Right ventricle myocardium inferior (tissue), 1 donor: ENCODE results near the gene DFFB. TPM values are rescaled to one million over a fixed set of nuclear protein-coding genes. Genes with fewer than 3 reads are reported as not detected.

Experiments
- ATAC-seq: fragments of 200-7000 bp; cut with Tn5 transposase; one replicate; pipeline ENCODE4 v1.9.1; 2020; ENCODE audit warnings: mild to moderate bottlenecking, moderate library complexity
- DNase-seq: peaks from one replicate; pipeline ENCODE4 v3.0.0; 2021; ENCODE audit errors: missing footprints
- intact Hi-C: fragments of 100-400 bp; cut with DNase I; formaldehyde crosslinking; loops from one replicate; pipeline ENCODE4 v1.11.0; 2022
- total RNA-seq: library from RNA; stranded (reverse); fragmentation: NEBNext Ultra II Directional; extraction: Animal tissue kit (Norgen Biotek cat#: 25700); gene quantifications from one replicate; pipeline ENCODE4 v1.2.1, GENCODE V29; 2021
- donor health status: DM: no; HTN: yes; CAD: no; lungs with severe emphysema.

DFFB gene
- total RNA-seq, 1 donor from 2014 or later, result 3.3 TPM

- ATAC-seq (no peak), DNase-seq (no peak)
- intact Hi-C loops, result no loop called here
Observed at GRCh38 chr1:3929126-3929525, 71.8 kb downstream of the DFFB start.

GRCh38 chr1:3930301-3931006, 73.2 kb downstream of the DFFB start:
- ATAC-seq (no peak), DNase-seq (no peak)
- intact Hi-C loops, result no loop called here

- no peak for ATAC-seq
- intact Hi-C loops, result no loop called here
- no peak for DNase-seq
Observed at GRCh38 chr1:3931007-3931912, 74.0 kb downstream of the DFFB start.

DNA sequence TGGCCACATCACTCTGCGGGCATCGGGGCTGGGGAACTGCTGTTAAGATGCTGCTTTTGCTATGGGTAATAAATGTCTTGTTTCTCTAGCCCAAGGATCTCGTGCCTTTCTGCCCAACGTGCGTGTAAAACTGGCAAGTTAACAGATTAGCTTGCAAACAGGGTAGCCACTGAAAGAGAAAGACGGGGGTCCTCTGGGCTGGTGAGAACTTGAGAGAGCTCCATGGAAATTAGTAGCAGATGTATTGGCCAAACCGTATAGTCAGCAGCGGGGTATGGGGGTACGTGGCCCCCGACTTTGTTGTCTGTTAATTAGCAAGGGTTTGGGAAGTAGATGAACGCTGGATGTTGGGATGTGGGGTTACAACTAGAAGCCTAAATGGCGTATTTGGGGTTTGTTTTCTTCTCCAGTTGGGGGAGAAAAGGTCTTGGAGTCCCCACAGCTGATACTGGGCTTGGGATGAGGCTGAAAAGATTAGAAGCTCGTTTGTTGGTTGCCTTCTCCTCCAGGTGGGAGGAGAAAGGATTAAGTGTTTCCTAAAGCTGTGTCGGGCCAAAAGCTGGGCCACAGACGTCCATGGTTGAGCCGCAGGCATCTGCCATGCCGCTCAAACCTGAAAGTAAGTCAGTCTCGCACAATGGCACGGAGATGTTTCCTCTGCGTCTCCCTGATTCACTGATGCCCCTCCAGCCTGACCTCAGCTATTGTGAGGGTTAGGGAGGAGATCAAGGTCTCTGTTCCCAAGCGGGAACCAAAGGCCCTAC, 75.1 kb downstream of the DFFB start:
- no peak for DNase-seq
- intact Hi-C loops, result no loop called here
- no peak for ATAC-seq

Other genes starting within 250 kb of the DFFB start
- gene MEGF6, start 246.0 kb upstream of the DFFB start, total RNA-seq, result 7.0 TPM
- gene TPRG1L, start 232.5 kb upstream of the DFFB start, total RNA-seq, result 46.1 TPM
- gene WRAP73, start 207.4 kb upstream of the DFFB start, total RNA-seq, result 14.6 TPM
- 0.14 TPM for gene TP73, start 205.0 kb upstream of the DFFB start, total RNA-seq
- not detected for gene CCDC27, start 105.0 kb upstream of the DFFB start, total RNA-seq
- gene SMIM1, start 84.7 kb upstream of the DFFB start, total RNA-seq, result 13.0 TPM
- 54.5 TPM for gene LRRC47, start 61.0 kb upstream of the DFFB start, total RNA-seq
- gene CEP104, start 265 bp upstream of the DFFB start, total RNA-seq, result 34.1 TPM
- gene C1orf174, start 42.8 kb downstream of the DFFB start, total RNA-seq, result 14.1 TPM